ENCODE measurements around the gene BRME1. TPM values are rescaled to one million over a fixed set of nuclear protein-coding genes. Genes with fewer than 3 reads are reported as not detected.

The BRME1 gene
- total RNA-seq, 1 experiment from 2014 or later = 2.3 TPM

GRCh38 chr19:13887517-13887916 is 18.4 kb downstream of the BRME1 start:
- DNase-seq (ENCODE audit: low spot score) = no peak

- DNase-seq (ENCODE audit: low spot score) = no peak
These were observed 18.9 kb downstream of the BRME1 start for GRCh38 chr19:13887018-13887436.

- DNase-seq (ENCODE audit: low spot score) = no peak
These were observed 20.0 kb downstream of the BRME1 start for GRCh38 chr19:13885826-13886365.

- no peak for DNase-seq (ENCODE audit: low spot score)
These were observed 21.0 kb downstream of the BRME1 start for GRCh38 chr19:13884726-13885591.

GRCh38 chr19:13883516-13884064 is 22.3 kb downstream of the BRME1 start:
- no peak for DNase-seq (ENCODE audit: low spot score)

GRCh38 chr19:13882836-13883235 is 23.1 kb downstream of the BRME1 start:
- no peak for DNase-seq (ENCODE audit: low spot score)

GRCh38 chr19:13882419-13882795 is 23.5 kb downstream of the BRME1 start:
- no peak for DNase-seq (ENCODE audit: low spot score)

GRCh38 chr19:13881692-13882418 is 24.1 kb downstream of the BRME1 start:
- peak; percentile 48 for DNase-seq (ENCODE audit: low spot score)

GRCh38 chr19:13881251-13881691 is 24.6 kb downstream of the BRME1 start:
- DNase-seq (ENCODE audit: low spot score) = peak; percentile 78

GRCh38 chr19:13880059-13881043 is 25.6 kb downstream of the BRME1 start:
- peak; percentile 97 for DNase-seq (ENCODE audit: low spot score)

GRCh38 chr19:13877303-13877702 is 28.6 kb downstream of the BRME1 start:
- no peak for DNase-seq (ENCODE audit: low spot score)

GRCh38 chr19:13876834-13877233 is 29.1 kb downstream of the BRME1 start, which contains the start of gene NANOS3:
Gene NANOS3, plus strand, starts transcription at chr19:13877134. Its CDS starts 115 bp downstream, at chr19:13877249.
- no peak for DNase-seq (ENCODE audit: low spot score)

- no peak for DNase-seq (ENCODE audit: low spot score)
These were observed 30.1 kb downstream of the BRME1 start for GRCh38 chr19:13875824-13876223.

- no peak for DNase-seq (ENCODE audit: low spot score)
These were observed 31.9 kb downstream of the BRME1 start for GRCh38 chr19:13873834-13874515.

GRCh38 chr19:13872695-13873389 is 33.1 kb downstream of the BRME1 start:
- no peak for DNase-seq (ENCODE audit: low spot score)

- no peak for DNase-seq (ENCODE audit: low spot score)
These were observed 33.6 kb downstream of the BRME1 start for GRCh38 chr19:13872339-13872694.

GRCh38 chr19:13870873-13871272 is 35.0 kb downstream of the BRME1 start:
- no peak for DNase-seq (ENCODE audit: low spot score)

- no peak for DNase-seq (ENCODE audit: low spot score)
These were observed 36.6 kb downstream of the BRME1 start for GRCh38 chr19:13869281-13869680.

- no peak for DNase-seq (ENCODE audit: low spot score)
These were observed 37.3 kb downstream of the BRME1 start for GRCh38 chr19:13868663-13869062.

Measured in H4 (cell line).